ENCODE results near the gene TMEM47. TPM values are rescaled to one million over a fixed set of nuclear protein-coding genes. Genes with fewer than 3 reads are reported as not detected.

The TMEM47 gene
- total RNA-seq, 3 donors from 2014 or later: 0.08 TPM; not detected in 2

- H3K36me3 Mint-ChIP-seq (ENCODE audit: insufficient read depth): no peaks in the 10 kb centered on the region
- H3K4me1 Mint-ChIP-seq (ENCODE audit: low read depth): no peaks in the 10 kb centered on the region
- no peak for DNase-seq
- no peak overlapping the region for H3K4me3 Mint-ChIP-seq
- ATAC-seq: no peak
- no peaks in the 10 kb centered on the region for H3K27me3 Mint-ChIP-seq (ENCODE audit: low read depth)
- peaks cover 4% of the 10 kb centered on the region for H3K9me3 Mint-ChIP-seq
Observed at GRCh38 chrX:34631479-34632220, 25.4 kb downstream of the TMEM47 start.

- H3K9me3 Mint-ChIP-seq: peaks cover 4% of the 10 kb centered on the region
- H3K36me3 Mint-ChIP-seq (ENCODE audit: insufficient read depth): no peaks in the 10 kb centered on the region
- DNase-seq (no peak), ATAC-seq (no peak)
- no peaks in the 10 kb centered on the region for H3K4me1 Mint-ChIP-seq (ENCODE audit: low read depth)
- no peak overlapping the region for H3K4me3 Mint-ChIP-seq
- no peaks in the 10 kb centered on the region for H3K27me3 Mint-ChIP-seq (ENCODE audit: low read depth)
Observed at GRCh38 chrX:34629572-34629971, 27.5 kb downstream of the TMEM47 start.

DNA sequence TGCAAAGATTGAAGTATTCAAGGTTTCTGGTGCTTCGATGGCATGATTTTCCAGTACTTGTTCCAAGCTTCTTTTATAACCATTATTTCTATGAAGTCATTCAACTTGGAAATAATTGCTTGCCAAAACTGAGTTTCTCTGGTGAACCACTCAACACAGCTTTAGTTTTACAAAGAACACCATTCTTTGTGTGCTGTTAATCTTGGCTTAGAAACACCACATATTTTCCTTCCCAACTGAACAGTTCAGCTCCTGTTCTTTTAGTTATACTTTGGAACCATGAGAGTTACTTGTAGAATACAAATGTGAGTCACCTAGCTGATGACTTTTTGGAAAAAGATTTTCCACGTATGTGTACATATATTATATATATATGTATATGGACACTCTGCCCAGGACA, 32.7 kb downstream of the TMEM47 start:
- ATAC-seq (no peak), DNase-seq (no peak)
- H3K36me3 Mint-ChIP-seq (ENCODE audit: insufficient read depth): no peaks in the 10 kb centered on the region
- no peaks in the 10 kb centered on the region for H3K27me3 Mint-ChIP-seq (ENCODE audit: low read depth)
- H3K4me3 Mint-ChIP-seq: no peak overlapping the region
- H3K4me1 Mint-ChIP-seq (ENCODE audit: low read depth): no peaks in the 10 kb centered on the region
- H3K9me3 Mint-ChIP-seq: no peaks in the 10 kb centered on the region

DNA sequence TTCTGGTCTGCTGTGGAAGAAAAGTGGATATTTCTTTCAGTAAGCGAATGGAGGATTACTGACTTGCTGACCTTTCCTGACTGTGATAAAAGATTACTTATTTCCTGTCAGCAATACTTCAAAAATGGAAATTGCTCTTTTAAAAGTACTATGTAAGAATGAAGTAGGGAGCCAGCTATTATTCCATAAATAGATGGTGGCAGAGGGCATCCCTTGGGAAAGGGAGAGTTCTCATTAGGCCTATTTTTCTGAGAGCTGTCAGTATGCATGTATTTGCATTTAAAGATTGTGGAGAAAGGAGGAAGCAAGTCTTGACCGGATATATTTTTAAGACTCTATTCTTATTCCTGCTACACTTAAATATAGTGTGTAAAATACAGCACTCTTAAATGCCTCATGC, 37.2 kb downstream of the TMEM47 start:
- DNase-seq (no peak), ATAC-seq (no peak)
- H3K36me3 Mint-ChIP-seq (ENCODE audit: insufficient read depth): no peaks in the 10 kb centered on the region
- no peaks in the 10 kb centered on the region for H3K4me1 Mint-ChIP-seq (ENCODE audit: low read depth)
- no peaks in the 10 kb centered on the region for H3K9me3 Mint-ChIP-seq
- H3K4me3 Mint-ChIP-seq: no peak overlapping the region
- H3K27me3 Mint-ChIP-seq (ENCODE audit: low read depth): no peaks in the 10 kb centered on the region

- DNase-seq (no peak), ATAC-seq (no peak)
- Mint-ChIP-seq H3K4me3 (no peak overlapping the region), H3K27me3 (ENCODE audit: low read depth) (no peaks in the 10 kb centered on the region), H3K36me3 (ENCODE audit: insufficient read depth) (no peaks in the 10 kb centered on the region), H3K4me1 (ENCODE audit: low read depth) (no peaks in the 10 kb centered on the region), H3K9me3 (peaks cover 13% of the 10 kb centered on the region)
Observed at GRCh38 chrX:34612036-34612435, 45.0 kb downstream of the TMEM47 start.

DNA sequence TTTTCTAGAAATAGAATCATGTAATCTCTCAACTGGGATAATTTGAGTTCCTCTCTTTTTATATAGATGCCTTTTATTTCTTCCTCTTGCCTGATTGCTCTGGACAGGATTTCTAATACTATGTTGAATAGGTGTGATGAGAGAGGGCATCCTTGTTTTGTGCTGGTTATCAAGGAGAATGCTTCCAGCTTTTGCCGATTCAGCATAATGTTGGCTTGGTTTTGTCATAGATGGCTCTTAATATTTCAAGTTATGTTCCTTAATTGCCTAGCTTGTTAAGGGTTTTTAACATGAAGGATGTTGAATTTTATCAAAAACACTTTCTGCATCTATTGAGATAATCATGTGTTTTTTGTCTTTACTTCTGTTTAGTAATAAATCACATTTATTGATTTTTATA, 58.7 kb downstream of the TMEM47 start:
- ATAC-seq: no peak
- no peaks in the 10 kb centered on the region for H3K9me3 Mint-ChIP-seq
- DNase-seq: no peak
- no peaks in the 10 kb centered on the region for H3K27me3 Mint-ChIP-seq (ENCODE audit: low read depth)
- no peak overlapping the region for H3K4me3 Mint-ChIP-seq
- H3K4me1 Mint-ChIP-seq (ENCODE audit: low read depth): no peaks in the 10 kb centered on the region
- H3K36me3 Mint-ChIP-seq (ENCODE audit: insufficient read depth): no peaks in the 10 kb centered on the region

- Mint-ChIP-seq H3K4me1 (ENCODE audit: low read depth) (no peaks in the 10 kb centered on the region), H3K4me3 (no peak overlapping the region), H3K27me3 (ENCODE audit: low read depth) (no peaks in the 10 kb centered on the region), H3K9me3 (no peaks in the 10 kb centered on the region), H3K36me3 (ENCODE audit: insufficient read depth) (no peaks in the 10 kb centered on the region)
- ATAC-seq (no peak), DNase-seq (no peak)
Observed at GRCh38 chrX:34586936-34587335, 70.1 kb downstream of the TMEM47 start.

DNA sequence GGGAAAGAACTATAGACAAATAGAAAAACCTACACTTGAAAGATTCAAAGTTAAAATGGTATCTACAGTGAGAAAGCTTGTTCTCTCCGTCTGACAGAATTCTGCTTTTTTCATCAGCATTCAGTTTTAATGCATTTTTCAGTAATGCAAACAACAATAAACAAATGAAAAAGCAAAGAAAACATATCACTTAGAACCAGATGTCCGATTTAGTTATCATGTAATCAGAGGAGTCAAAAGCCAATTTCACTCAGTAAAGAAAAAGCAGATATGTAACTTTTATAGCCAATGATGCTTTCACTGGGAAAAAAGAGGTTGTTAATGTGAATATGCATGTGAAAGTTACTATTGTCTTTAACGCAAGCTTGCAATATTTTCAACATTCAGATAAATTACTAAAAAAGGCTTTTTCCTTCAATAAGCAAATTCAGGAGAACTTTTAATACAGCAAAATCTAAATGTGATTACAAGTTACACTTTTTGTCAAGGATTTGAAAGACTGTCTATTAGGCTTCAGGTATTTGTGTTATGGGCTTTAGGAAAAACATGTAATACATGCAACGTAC, 70.7 kb downstream of the TMEM47 start:
- no peak for DNase-seq
- Mint-ChIP-seq H3K4me3 (no peak overlapping the region), H3K9me3 (no peaks in the 10 kb centered on the region), H3K36me3 (ENCODE audit: insufficient read depth) (no peaks in the 10 kb centered on the region), H3K4me1 (ENCODE audit: low read depth) (no peaks in the 10 kb centered on the region), H3K27me3 (ENCODE audit: low read depth) (no peaks in the 10 kb centered on the region)
- no peak for ATAC-seq

- Mint-ChIP-seq H3K36me3 (ENCODE audit: insufficient read depth) (no peaks in the 10 kb centered on the region), H3K4me1 (ENCODE audit: low read depth) (no peaks in the 10 kb centered on the region), H3K4me3 (no peak overlapping the region), H3K27me3 (ENCODE audit: low read depth) (no peaks in the 10 kb centered on the region), H3K9me3 (no peaks in the 10 kb centered on the region)
- DNase-seq (no peak), ATAC-seq (no peak)
Observed at GRCh38 chrX:34585561-34585960, 71.5 kb downstream of the TMEM47 start.

- no peaks in the 10 kb centered on the region for H3K27me3 Mint-ChIP-seq (ENCODE audit: low read depth)
- ATAC-seq (no peak), DNase-seq (no peak)
- H3K36me3 Mint-ChIP-seq (ENCODE audit: insufficient read depth): no peaks in the 10 kb centered on the region
- H3K4me1 Mint-ChIP-seq (ENCODE audit: low read depth): no peaks in the 10 kb centered on the region
- no peak overlapping the region for H3K4me3 Mint-ChIP-seq
- H3K9me3 Mint-ChIP-seq: no peaks in the 10 kb centered on the region
Observed at GRCh38 chrX:34584781-34585180, 72.3 kb downstream of the TMEM47 start.

DNA sequence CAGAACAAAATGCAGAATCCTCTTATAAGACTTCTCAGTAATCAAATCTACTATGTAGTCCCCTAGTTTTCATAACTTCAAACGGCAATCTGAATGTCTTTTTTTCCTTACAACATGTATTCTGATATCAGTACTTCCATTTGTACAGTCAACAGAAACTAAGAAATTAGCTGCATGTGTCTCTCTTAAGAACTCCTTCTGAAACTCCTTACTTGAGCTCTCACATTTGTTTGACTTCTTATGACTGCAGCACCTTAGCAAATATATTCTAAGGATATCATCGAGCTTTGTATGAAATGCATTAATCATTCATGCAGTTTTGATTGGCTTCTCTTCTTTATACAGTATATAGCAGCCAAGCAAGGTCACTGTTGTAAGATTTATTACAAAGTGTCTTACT, 77.0 kb downstream of the TMEM47 start:
- ATAC-seq (no peak), DNase-seq (no peak)
- no peaks in the 10 kb centered on the region for H3K36me3 Mint-ChIP-seq (ENCODE audit: insufficient read depth)
- H3K9me3 Mint-ChIP-seq: no peaks in the 10 kb centered on the region
- no peaks in the 10 kb centered on the region for H3K4me1 Mint-ChIP-seq (ENCODE audit: low read depth)
- no peaks in the 10 kb centered on the region for H3K27me3 Mint-ChIP-seq (ENCODE audit: low read depth)
- no peak overlapping the region for H3K4me3 Mint-ChIP-seq

GRCh38 chrX:34578237-34578636, 78.8 kb downstream of the TMEM47 start:
- ATAC-seq (no peak), DNase-seq (no peak)
- H3K4me1 Mint-ChIP-seq (ENCODE audit: low read depth): no peaks in the 10 kb centered on the region
- H3K36me3 Mint-ChIP-seq (ENCODE audit: insufficient read depth): no peaks in the 10 kb centered on the region
- H3K4me3 Mint-ChIP-seq: no peak overlapping the region
- no peaks in the 10 kb centered on the region for H3K9me3 Mint-ChIP-seq
- H3K27me3 Mint-ChIP-seq (ENCODE audit: low read depth): no peaks in the 10 kb centered on the region
